Heart left ventricle (tissue), 13 donors: ENCODE data around the gene MAML1.

Experiments
- CTCF ChIP-seq, 12 donors: fragments of 200-600 bp; sonication (generic) in 4 of 12; IDR thresholded peaks; one replicate each; pipeline versions ENCODE4 v1.5.0 to v1.8.0; 2018 to 2022; ENCODE audit warnings: antibody characterized with exemption in 12 of 12, mild to moderate bottlenecking in 5 of 12
- POLR2A ChIP-seq, 2 donors: fragments of 450-650 bp; IDR thresholded peaks; one replicate each; pipeline ENCODE4 v1.6.1; 2017; ENCODE audit warnings: antibody characterized with exemption in 2 of 2, mild to moderate bottlenecking in 2 of 2, moderate library complexity in 2 of 2
- donor health status: ischemic (EF 13 %, LVEDD 7.1; RV severe dilation, severe dysfunction).
- donor health status: DM: no; HTN: yes; CAD: no.
- donor health status: DM: no; HTN: no; CAD: no.
- donor health status: ischemic (EF 25% LVEDD 6.9; RV normal size, moderate dysfunction).
- donor health status: ischemic (EF 25% LVEDD 5.7; RV mildly dilated, moderate dysfunction).
- donor health status: ischemic (EF 35%, LVEDD 5.7; RV mildly dilated, moderate dysfunction).
- donor health status: nonischemic (EF 11% LVEDD 7.7; RV severe dilation, severe dysfunction).
- donor health status: DM: yes; HTN: yes; CAD: no.
- donor health status: PGD.
- donor health status: ischemic (EF 29% LVEDD 5.4; RV normal size, mild dysfunction).
- donor health status: nonischemic (EF 23%, LVEDD 6.1; RV moderate dilation, normal function).

GRCh38 chr5:179773686-179774040 lies 41.0 kb downstream of the MAML1 start:
- no peak for TF ChIP-seq CTCF (IDR thresholded peaks at IDR 0.05)
- TF ChIP-seq POLR2A (IDR thresholded peaks at IDR 0.05), result no peak
